Mesenchymal stem cell (in vitro differentiated cells and primary cell): ENCODE data around the gene AHDC1.
"Not testable (repeated sequence)": the region's sequence is repeated elsewhere in the genome, so short reads cannot be mapped to it uniquely, and the experiment has no call there.

Source experiments
- DNase-seq: peaks from one replicate; pipeline ENCODE4 v3.0.0-alpha.2; 2013
- H2AFZ ChIP-seq: one replicate; pipeline ENCODE4 v1.6.1; 2013; ENCODE audit warnings: low read depth, mild to moderate bottlenecking, control low read depth, inconsistent platforms, low read length, moderate library complexity
- H2AK5ac ChIP-seq: 2 replicates; pipeline ENCODE4 v1.6.1; 2013; ENCODE audit warnings: low read length, moderate library complexity, mild to moderate bottlenecking, inconsistent platforms; ENCODE audit not compliant: severe bottlenecking
- H2BK120ac ChIP-seq: one replicate; pipeline ENCODE4 v1.6.1; 2013; ENCODE audit warnings: low read depth, mild to moderate bottlenecking, inconsistent platforms, low read length, moderate library complexity
- H2BK12ac ChIP-seq, 2 experiments: one replicate each; pipeline ENCODE4 v1.6.1; 2013; ENCODE audit warnings: inconsistent platforms in 2 of 2, low read length in 2 of 2, mild to moderate bottlenecking in 2 of 2, moderate library complexity in 2 of 2, control low read depth in 1 of 2
- H2BK15ac ChIP-seq: one replicate; pipeline ENCODE4 v1.6.1; 2013; ENCODE audit warnings: mild to moderate bottlenecking, low read depth, inconsistent platforms; ENCODE audit not compliant: poor library complexity, severe bottlenecking
- H2BK5ac ChIP-seq: 2 replicates; pipeline ENCODE4 v1.6.1; 2013; ENCODE audit warnings: low read depth, mild to moderate bottlenecking, low read length, control low read depth, inconsistent platforms; ENCODE audit not compliant: poor library complexity, severe bottlenecking
- H3K14ac ChIP-seq, 2 experiments: one replicate each; pipeline ENCODE4 v1.6.1; 2013; ENCODE audit warnings: inconsistent platforms in 2 of 2, low read length in 2 of 2, control low read depth in 1 of 2, mild to moderate bottlenecking in 1 of 2, moderate library complexity in 1 of 2
- H3K18ac ChIP-seq, 2 experiments: one replicate each; pipeline ENCODE4 v1.6.1; 2013; ENCODE audit warnings: inconsistent platforms in 2 of 2, low read length in 2 of 2, control low read depth in 1 of 2, low read depth in 1 of 2, mild to moderate bottlenecking in 1 of 2
- H3K23ac ChIP-seq, 2 experiments: one replicate each; pipeline ENCODE4 v1.6.1; 2013; ENCODE audit warnings: inconsistent platforms in 2 of 2, low read length in 2 of 2, mild to moderate bottlenecking in 2 of 2, moderate library complexity in 2 of 2, control low read depth in 1 of 2
- H3K27ac ChIP-seq: 2 replicates; pipeline ENCODE4 v1.5.1; 2013; ENCODE audit warnings: mild to moderate bottlenecking, moderate library complexity, low read length, control low read depth, inconsistent platforms; ENCODE audit not compliant: poor library complexity, severe bottlenecking
- H3K27me3 ChIP-seq, 2 experiments: 2 replicates each; pipeline versions ENCODE4 v1.6.1 to v1.7.0; 2013; ENCODE audit warnings: low read length in 2 of 2, mild to moderate bottlenecking in 2 of 2, moderate library complexity in 2 of 2, control low read depth in 1 of 2, inconsistent platforms in 1 of 2; ENCODE audit not compliant: control insufficient read depth in 1 of 2, insufficient read depth in 1 of 2
- H3K36me3 ChIP-seq, 2 experiments: 2 replicates each; pipeline versions ENCODE4 v1.6.1 to v1.7.0; 2013; ENCODE audit warnings: low read length in 2 of 2, control low read depth in 1 of 2, inconsistent platforms in 1 of 2, low read depth in 1 of 2, mild to moderate bottlenecking in 1 of 2; ENCODE audit not compliant: insufficient read depth in 2 of 2, control insufficient read depth in 1 of 2
- H3K4ac ChIP-seq, 2 experiments: one replicate each; pipeline ENCODE4 v1.6.1; 2013; ENCODE audit warnings: inconsistent platforms in 2 of 2, low read length in 2 of 2, mild to moderate bottlenecking in 2 of 2, moderate library complexity in 2 of 2, control low read depth in 1 of 2, low read depth in 1 of 2
- H3K4me1 ChIP-seq: 2 replicates; pipeline ENCODE4 v1.6.1; 2013; ENCODE audit warnings: low read depth, low read length, control low read depth; ENCODE audit not compliant: control insufficient read depth, insufficient read depth
- H3K4me2 ChIP-seq: 2 replicates; pipeline ENCODE4 v1.6.1; 2013; ENCODE audit warnings: low read length, mild to moderate bottlenecking, inconsistent platforms; ENCODE audit not compliant: poor library complexity, severe bottlenecking
- H3K4me3 ChIP-seq, 2 experiments: 2 replicates each; pipeline versions ENCODE4 v1.5.1 to v1.7.0; 2013; ENCODE audit warnings: low read length in 2 of 2, mild to moderate bottlenecking in 2 of 2, control low read depth in 1 of 2, low read depth in 1 of 2; ENCODE audit not compliant: insufficient read depth in 1 of 2
- H3K79me1 ChIP-seq: replicated peaks from 2 replicates; pipeline ENCODE4 v1.6.1; 2013; ENCODE audit warnings: mild to moderate bottlenecking, control low read depth, low read length, inconsistent platforms; ENCODE audit not compliant: poor library complexity, severe bottlenecking
- H3K9ac ChIP-seq: 2 replicates; pipeline ENCODE4 v1.7.0; 2013; ENCODE audit warnings: mild to moderate bottlenecking, low read length, moderate library complexity
- H3K9me3 ChIP-seq: 2 replicates; pipeline ENCODE4 v1.7.0; 2013; ENCODE audit warnings: mild to moderate bottlenecking, low read length; ENCODE audit not compliant: control insufficient read depth
- H4K8ac ChIP-seq: one replicate; pipeline ENCODE4 v1.6.1; 2013; ENCODE audit warnings: inconsistent platforms, mild to moderate bottlenecking, low read length, moderate library complexity
- H4K91ac ChIP-seq: one replicate; pipeline ENCODE4 v1.6.1; 2013; ENCODE audit warnings: mild to moderate bottlenecking, low read length, inconsistent platforms
- WGBS: methylation state at CpG from one replicate; pipeline ENCODE4 v1.1.7; 2013; ENCODE audit warnings: mixed read lengths; 5-methylcytosine and 5-hydroxymethylcytosine counted together

AHDC1 gene

DNA sequence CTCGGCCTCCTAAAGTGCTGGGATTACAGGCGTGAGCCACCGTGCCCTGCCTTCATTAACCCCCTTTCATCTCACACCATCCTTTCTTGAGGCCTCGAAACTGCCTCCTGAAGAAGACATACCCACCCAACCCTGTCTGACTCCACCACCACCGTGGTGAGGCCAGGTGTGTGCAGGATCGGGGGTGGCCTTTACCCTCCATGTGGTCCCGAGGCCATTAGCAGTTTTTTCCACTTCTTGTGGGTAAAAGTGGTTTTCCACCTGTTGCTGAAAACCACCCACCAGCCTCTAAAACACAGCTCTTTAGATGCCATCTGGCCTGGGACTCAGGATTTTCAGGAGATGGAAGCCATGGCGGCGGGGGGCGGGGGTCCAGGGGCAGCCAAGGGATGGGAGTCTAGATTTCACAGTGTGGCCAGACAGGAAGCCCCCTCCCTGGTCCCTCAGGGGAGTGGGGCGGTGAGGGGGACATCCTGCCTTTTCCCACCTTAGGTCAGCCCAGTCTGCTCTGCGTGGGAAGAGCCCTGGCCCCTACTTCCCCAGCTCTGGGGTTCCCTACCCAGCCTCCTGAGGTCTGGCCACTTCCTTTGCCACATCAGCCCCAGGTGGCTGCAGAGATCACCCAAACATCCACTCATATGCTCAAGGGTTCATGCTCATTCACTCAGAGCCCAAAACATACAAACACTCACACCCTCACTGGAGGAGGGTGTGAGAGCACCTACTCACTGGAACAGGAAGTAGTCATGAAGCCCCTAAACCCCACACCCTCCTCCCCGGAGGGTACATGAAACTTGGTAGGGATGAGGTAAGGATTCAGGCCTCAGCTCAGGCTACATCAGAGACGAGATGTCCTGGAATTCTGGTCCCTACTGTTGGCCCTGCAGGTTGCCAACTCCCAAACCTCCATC lies 28.7 kb upstream of the AHDC1 start:
- Histone ChIP-seq H2BK15ac (peak overlapping the region; percentile 49), H3K36me3 (no peaks in the 10 kb centered on the region), H2BK120ac (no peak overlapping the region), H3K9ac (no peak overlapping the region), H3K18ac (no peak overlapping the region), H3K9me3 (no peaks in the 10 kb centered on the region), H3K4me2 (no peak overlapping the region), H3K4me1 (peaks cover 8% of the 10 kb centered on the region), H3K4ac (no peak overlapping the region), H2AK5ac (no peak overlapping the region), H2BK5ac (no peak overlapping the region), H3K23ac (no peak overlapping the region), H3K79me1 (no peaks in the 10 kb centered on the region), H3K4me3 (no peak overlapping the region), H4K8ac (peak overlapping the region; percentile 14), H3K27ac (no peak overlapping the region), H3K27me3 (peaks cover 13 to 37% of the 10 kb centered on the region in 2 experiments), H2AFZ (no peak overlapping the region), H2BK12ac (no peak overlapping the region), H3K14ac (no peak overlapping the region), H4K91ac (no peak overlapping the region)
- DNase-seq = no peak
- WGBS = 91% methylated on average over 14 of the region's 14 CpGs

DNA sequence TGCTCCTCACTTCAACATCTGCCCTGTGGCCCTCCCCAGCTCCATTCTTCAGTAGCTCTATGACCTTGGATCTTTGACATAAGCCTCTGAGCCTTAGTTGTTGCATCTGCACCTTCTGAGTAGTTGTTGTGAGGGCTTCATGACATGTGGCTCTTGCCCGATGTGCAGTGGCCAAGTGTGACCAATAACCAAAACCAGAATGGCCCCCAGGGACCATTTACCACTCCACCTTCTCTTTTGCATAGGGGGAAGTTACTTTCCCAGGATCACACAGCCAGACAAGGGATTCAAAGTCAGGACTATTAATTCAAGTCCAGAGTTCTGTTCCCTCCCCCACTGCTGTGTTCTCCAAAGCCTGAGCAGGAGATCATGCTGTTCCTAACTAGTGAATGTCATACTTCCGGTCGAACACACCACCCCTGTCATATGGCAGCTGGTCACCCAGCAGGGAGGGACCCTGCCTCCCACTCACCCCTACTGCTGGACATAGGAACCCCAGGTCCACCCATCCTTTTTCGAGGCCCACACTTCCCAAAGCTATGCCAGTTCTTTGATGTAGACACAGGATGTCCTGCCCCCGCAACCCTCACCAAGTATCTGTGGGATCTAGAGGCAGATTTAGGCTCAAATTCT lies 27.0 kb upstream of the AHDC1 start:
- 84% methylated on average over 5 of the region's 5 CpGs for WGBS
- Histone ChIP-seq H4K8ac (no peak overlapping the region), H2BK120ac (no peak overlapping the region), H3K27me3 (peaks cover 13 to 37% of the 10 kb centered on the region in 2 experiments), H3K14ac (no peak overlapping the region), H2BK12ac (no peak overlapping the region), H2BK15ac (no peak overlapping the region), H3K9me3 (no peaks in the 10 kb centered on the region), H3K9ac (no peak overlapping the region), H3K4me2 (no peak overlapping the region), H3K4ac (no peak overlapping the region), H3K79me1 (no peaks in the 10 kb centered on the region), H2AFZ (no peak overlapping the region), H4K91ac (no peak overlapping the region), H2AK5ac (no peak overlapping the region), H2BK5ac (no peak overlapping the region), H3K18ac (peak overlapping the region in 1 of 2 experiments; percentile 26), H3K36me3 (no peaks in the 10 kb centered on the region), H3K4me1 (peaks cover 8% of the 10 kb centered on the region), H3K4me3 (no peak overlapping the region), H3K23ac (no peak overlapping the region), H3K27ac (no peak overlapping the region)
- no peak for DNase-seq

DNA sequence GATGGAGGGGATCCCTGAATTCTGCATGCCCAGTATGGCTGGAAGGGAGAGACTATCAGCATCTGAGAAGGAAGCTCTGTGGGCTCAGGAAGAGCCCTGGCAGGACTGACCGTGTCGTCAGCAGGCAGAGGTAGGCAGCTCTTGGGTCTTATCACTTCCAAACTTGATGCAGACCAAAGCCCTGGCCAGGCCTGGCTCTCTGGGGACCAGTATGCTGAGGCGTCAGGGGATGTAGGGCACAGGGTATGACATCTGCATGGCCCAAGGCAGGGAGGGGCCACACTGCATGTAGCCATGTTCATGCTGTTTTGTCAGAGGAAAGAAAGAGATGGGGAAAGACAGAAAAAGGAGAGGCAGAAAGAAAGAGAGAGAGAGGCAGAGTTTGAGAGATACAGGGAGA lies 24.8 kb upstream of the AHDC1 start:
- Histone ChIP-seq H3K18ac (no peak overlapping the region), H2AK5ac (no peak overlapping the region), H3K79me1 (no peaks in the 10 kb centered on the region), H3K9me3 (no peaks in the 10 kb centered on the region), H2BK15ac (no peak overlapping the region), H2BK5ac (no peak overlapping the region), H3K4me3 (no peak overlapping the region), H3K4me2 (no peak overlapping the region), H3K4ac (no peak overlapping the region), H3K27me3 (peaks cover 4 to 21% of the 10 kb centered on the region in 2 experiments), H4K8ac (peak overlapping the region; percentile 19), H2BK120ac (no peak overlapping the region), H3K23ac (no peak overlapping the region), H2BK12ac (no peak overlapping the region), H3K27ac (no peak overlapping the region), H3K36me3 (no peaks in the 10 kb centered on the region), H2AFZ (no peak overlapping the region), H4K91ac (no peak overlapping the region), H3K4me1 (peaks cover 2% of the 10 kb centered on the region), H3K9ac (no peak overlapping the region), H3K14ac (no peak overlapping the region)
- no peak for DNase-seq
- 58% methylated on average over 3 of the region's 3 CpGs for WGBS

DNA sequence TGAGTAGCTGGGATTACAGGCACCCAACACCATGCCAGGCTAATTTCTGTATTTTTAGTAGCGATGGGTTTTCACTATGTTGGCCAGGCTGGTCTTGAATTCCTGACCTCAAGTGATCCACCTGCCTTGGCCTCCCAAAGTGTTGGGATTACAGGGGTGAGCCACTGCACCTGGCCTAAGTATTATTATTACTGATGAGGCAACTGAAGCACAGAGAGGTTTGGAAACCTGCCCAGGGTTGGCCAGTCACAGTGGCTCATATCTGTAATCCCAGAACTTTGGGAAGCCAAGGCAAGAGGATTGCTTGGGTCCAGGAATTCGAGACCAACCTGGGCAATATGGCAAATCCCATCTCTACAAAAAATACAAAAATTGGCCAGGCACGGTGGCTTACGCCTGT lies 23.8 kb upstream of the AHDC1 start:
- H3K36me3 ChIP-seq, H3K9me3 ChIP-seq, H2BK5ac ChIP-seq, H3K27ac ChIP-seq, H3K4me2 ChIP-seq, H3K9ac ChIP-seq, H3K4me1 ChIP-seq, H3K79me1 ChIP-seq, H4K8ac ChIP-seq, H2AK5ac ChIP-seq, H2BK120ac ChIP-seq, H4K91ac ChIP-seq, H3K18ac ChIP-seq, H3K23ac ChIP-seq, H2AFZ ChIP-seq, H3K14ac ChIP-seq, H2BK12ac ChIP-seq, H3K4ac ChIP-seq, H2BK15ac ChIP-seq, DNase-seq, H3K4me3 ChIP-seq: not testable (repeated sequence)
- 86% methylated on average over 4 of the region's 4 CpGs for WGBS
- H3K27me3 ChIP-seq = peaks cover 0 to 12% of the 10 kb centered on the region in 2 experiments
